HG02885 (cell line): ENCODE data around the gene AGL.
"Not testable (repeated sequence)": the region's sequence is repeated elsewhere in the genome, so short reads cannot be mapped to it uniquely, and the experiment has no call there.

Source experiments
- ATAC-seq: cut with Tn5 transposase; IDR thresholded peaks from one replicate; pipeline ENCODE4 v1.9.1; 2021; ENCODE audit warnings: mild to moderate bottlenecking; ENCODE audit not compliant: unreplicated experiment, poor library complexity

The AGL gene

GRCh38 chr1:99972066-99972465 lies 121.9 kb downstream of the AGL start:
- ATAC-seq = not testable (repeated sequence)
